GM12875 (cell line): ENCODE data around the gene GK.

ENCODE experiments used
- H3K4me3 ChIP-seq: one replicate; pipeline ENCODE4 v1.5.1; 2011; ENCODE audit warnings: low read depth, low read length, control low read depth
- TF ChIP-seq, protein P1 (sequence below): IDR thresholded peaks from 2 replicates; pipeline ENCODE4 v1.5.1; 2011; ENCODE audit warnings: low read depth, mild to moderate bottlenecking, control low read depth, inconsistent platforms, low read length, moderate library complexity, borderline replicate concordance; ENCODE audit not compliant: insufficient read depth

The GK gene

GRCh38 chrX:30655991-30656390 lies 2.8 kb downstream of the GK start:
- H3K4me3 ChIP-seq = no peak overlapping the region

GRCh38 chrX:30657196-30658161 lies 4.3 kb downstream of the GK start:
- TF ChIP-seq, protein P1, sequence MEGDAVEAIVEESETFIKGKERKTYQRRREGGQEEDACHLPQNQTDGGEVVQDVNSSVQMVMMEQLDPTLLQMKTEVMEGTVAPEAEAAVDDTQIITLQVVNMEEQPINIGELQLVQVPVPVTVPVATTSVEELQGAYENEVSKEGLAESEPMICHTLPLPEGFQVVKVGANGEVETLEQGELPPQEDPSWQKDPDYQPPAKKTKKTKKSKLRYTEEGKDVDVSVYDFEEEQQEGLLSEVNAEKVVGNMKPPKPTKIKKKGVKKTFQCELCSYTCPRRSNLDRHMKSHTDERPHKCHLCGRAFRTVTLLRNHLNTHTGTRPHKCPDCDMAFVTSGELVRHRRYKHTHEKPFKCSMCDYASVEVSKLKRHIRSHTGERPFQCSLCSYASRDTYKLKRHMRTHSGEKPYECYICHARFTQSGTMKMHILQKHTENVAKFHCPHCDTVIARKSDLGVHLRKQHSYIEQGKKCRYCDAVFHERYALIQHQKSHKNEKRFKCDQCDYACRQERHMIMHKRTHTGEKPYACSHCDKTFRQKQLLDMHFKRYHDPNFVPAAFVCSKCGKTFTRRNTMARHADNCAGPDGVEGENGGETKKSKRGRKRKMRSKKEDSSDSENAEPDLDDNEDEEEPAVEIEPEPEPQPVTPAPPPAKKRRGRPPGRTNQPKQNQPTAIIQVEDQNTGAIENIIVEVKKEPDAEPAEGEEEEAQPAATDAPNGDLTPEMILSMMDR = no peak
- no peak overlapping the region for H3K4me3 ChIP-seq

More at GRCh38 chrX:30655991-30656390, 2.8 kb downstream of the GK start:
- TF ChIP-seq, protein P1 = no peak

- H3K4me3 ChIP-seq = no peak overlapping the region
- TF ChIP-seq, protein P1 = no peak
Measured at GRCh38 chrX:30659421-30659820, 6.2 kb downstream of the GK start.

GRCh38 chrX:30661228-30661627 lies 8.0 kb downstream of the GK start:
- TF ChIP-seq, protein P1 = no peak
- H3K4me3 ChIP-seq = no peak overlapping the region

DNA sequence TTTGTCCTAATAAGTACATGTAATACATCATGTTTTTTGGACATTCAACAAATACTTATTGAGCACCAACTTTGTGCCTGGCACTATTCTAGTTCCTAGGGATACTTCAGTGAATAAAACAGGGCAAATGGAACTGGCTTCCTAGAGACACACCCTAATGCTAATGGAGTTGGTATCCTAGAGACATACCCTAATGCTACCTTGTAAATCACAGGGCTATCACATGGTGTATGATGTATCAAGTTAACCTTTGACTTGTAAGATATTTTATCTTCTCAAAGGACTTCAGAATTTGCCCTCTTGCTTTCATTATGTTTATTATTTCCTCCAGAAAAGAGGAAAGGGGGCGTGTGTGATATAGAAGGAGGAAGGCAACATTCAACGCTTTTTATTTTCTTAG lies 10.1 kb downstream of the GK start:
- TF ChIP-seq, protein P1 = no peak
- H3K4me3 ChIP-seq = no peak overlapping the region

GRCh38 chrX:30665471-30665870 lies 12.2 kb downstream of the GK start:
- TF ChIP-seq, protein P1 = no peak
- no peak overlapping the region for H3K4me3 ChIP-seq

DNA sequence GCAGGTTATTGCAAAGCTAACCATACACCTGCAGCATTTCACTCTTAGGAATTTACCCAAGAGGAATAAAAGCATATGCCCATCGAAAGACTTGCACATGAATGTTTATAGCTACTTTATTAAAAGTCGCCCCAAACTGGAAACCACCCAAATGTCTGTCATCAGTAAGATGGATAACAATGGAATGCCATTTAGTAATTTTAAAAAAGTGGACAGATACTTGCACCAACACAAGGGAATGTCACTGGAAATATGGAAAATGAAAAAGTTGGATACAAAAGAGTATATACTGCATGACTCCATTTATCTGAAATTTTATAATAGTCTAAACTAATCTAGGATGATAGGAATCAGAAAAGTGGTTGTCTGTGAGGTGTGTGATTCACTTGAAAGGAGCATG lies 12.9 kb downstream of the GK start:
- TF ChIP-seq, protein P1 = no peak

More for the DNA sequence above, 12.9 kb downstream of the GK start:
- no peak overlapping the region for H3K4me3 ChIP-seq
